T1000 (cell line): Measurements from ENCODE around the gene CTNNA2.
A peak's percentile ranks its signal among the peaks of the same experiment; 100 is the strongest.

Experiments used
- DNase-seq: peaks from one replicate; lab custom pipeline; 2025; ENCODE audit warnings: mixed read lengths; lab: John Stamatoyannopoulos, UW

CTNNA2 gene

GRCh38 chr2:79984476-79984875 is 471.6 kb downstream of the CTNNA2 start:
- no peak for DNase-seq

GRCh38 chr2:79985145-79985544 is 472.3 kb downstream of the CTNNA2 start:
- DNase-seq, result no peak

- DNase-seq, result no peak
Observed at GRCh38 chr2:79985571-79985970, 472.7 kb downstream of the CTNNA2 start.

DNA sequence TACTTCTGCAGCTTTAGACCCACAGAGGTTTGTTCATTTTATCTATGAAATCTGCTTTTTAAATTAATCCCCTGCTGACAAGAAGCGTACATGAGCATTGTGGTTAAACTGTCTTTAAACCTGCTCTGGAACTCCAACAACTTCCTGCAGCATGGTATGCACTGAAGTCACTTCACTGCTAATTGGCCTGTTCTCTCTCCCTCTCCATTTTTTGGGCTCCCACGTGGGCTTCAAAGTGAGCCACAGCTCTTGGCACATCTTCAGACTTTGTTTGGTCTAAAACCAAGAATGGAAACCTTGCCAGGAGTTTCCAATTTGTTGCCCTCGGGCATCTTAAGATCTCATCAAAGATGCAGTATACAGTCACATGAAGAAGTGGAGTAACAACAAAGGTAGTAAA is 480.3 kb downstream of the CTNNA2 start:
- DNase-seq, result peak; percentile 40

DNA sequence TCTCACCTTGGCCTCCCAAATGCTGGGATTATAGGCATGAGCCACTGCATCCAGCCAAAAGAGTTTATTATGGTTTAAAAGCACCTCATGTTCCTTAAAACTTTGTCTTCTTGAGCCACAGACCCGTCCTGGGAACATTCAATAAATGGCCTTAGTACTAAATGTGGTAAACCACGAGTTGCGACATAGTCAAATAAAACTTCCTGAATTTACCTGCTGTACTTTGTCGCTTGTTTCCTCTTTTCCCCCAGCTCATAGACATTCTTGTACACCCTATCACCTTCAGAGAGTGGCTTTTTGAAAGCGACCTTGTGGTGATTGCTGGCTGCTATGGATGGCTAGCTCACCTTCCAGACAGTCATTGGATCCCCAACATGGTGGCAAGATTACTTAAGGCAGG is 481.3 kb downstream of the CTNNA2 start:
- DNase-seq, result no peak

GRCh38 chr2:79994965-79995364 is 482.1 kb downstream of the CTNNA2 start:
- DNase-seq, result no peak

DNA sequence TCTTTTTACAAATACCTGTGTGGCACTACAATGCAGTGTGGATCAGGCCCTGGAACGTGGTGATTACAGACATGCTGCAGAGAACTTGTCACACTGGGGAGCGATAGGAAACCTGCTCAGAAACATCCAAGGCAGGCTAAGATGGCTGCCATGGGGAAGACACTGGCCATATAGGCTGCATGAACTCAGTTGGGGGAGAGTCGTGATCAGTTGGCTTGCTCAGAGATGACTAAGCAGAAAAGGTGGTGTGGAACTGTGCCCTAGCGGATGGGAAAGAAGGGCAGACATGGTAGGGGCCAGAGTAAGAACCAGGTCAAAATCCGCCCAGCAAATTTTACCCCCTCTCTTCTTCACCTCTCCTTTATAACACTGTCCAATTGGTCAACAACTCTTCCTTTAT is 483.9 kb downstream of the CTNNA2 start:
- no peak for DNase-seq

- no peak for DNase-seq
Observed at GRCh38 chr2:80001701-80002101, 488.9 kb downstream of the CTNNA2 start.

GRCh38 chr2:80002112-80002511 is 489.3 kb downstream of the CTNNA2 start:
- no peak for DNase-seq

- no peak for DNase-seq
Observed at GRCh38 chr2:80002568-80003157, 489.8 kb downstream of the CTNNA2 start.

DNA sequence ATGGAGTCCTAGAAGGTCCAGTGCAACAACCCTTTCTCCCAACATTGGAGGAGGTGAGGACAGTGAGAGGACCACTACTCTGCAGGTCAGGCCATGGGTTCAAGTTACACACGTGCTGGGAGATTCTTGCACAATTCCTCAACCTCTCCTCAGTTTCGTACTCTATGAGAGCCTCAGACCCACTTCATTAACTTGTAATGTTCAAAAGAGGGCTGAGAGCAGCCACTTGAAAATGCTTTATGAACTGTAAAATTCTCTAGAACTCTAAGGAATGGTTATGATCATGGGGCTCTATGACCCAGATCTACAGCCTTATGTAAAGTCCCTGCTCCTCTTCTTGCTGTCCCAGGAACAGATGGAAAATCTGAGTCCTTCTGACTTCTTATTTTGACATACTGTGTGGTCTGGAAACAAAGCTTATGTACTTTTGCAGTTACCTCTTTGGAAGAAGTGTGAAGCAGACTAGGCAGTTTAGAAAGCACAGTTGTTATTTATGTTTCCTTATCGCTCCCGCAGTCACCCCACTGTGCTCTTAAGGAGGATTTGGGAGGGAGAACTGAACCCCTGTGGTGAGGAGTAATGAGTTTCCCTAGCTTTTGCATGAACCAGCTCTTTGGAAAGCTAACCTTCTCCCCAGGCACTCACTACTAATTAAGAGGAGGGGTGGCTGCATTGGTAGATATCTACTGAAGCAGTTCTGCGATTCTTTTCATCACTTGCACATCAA is 495.1 kb downstream of the CTNNA2 start:
- DNase-seq, result no peak

GRCh38 chr2:80008596-80008995 is 495.7 kb downstream of the CTNNA2 start:
- DNase-seq, result no peak

DNA sequence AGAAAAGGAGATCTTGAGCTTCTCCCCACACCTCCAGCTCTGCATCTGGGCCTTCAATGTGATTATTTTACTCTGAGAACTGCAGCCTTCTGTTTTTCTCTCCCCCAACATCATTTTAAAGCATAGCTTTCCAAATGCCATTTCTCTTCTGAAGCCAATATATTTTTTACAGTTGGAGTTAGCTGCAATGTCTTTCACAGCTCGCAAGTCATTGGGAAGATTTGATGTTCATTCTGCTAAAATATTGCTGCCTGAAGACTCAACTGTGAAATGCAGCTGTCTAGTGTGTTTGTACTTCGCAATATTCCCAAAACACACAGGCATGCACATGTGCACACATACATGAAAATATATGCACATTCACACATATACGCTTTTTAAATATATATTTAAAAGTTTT is 496.4 kb downstream of the CTNNA2 start:
- no peak for DNase-seq

DNA sequence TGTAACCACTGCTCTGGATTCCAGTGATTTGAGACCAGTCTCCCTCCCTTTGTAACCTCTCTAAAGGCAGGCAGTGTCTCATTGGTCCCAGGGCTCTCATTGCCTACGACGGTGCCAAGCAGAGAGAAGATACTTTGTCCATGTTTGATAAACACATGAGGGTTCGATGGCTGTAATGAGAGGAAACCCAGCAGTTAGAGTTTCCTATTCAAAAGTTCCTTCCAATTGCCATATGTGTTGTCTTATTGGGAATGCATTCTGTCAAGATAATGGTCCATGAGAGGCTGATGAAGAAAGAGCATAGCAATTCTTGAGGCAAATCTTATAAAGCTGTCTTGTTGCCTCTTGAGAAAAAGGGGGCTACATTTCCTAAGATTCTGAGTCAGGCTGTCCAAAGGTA is 499.2 kb downstream of the CTNNA2 start:
- no peak for DNase-seq

DNA sequence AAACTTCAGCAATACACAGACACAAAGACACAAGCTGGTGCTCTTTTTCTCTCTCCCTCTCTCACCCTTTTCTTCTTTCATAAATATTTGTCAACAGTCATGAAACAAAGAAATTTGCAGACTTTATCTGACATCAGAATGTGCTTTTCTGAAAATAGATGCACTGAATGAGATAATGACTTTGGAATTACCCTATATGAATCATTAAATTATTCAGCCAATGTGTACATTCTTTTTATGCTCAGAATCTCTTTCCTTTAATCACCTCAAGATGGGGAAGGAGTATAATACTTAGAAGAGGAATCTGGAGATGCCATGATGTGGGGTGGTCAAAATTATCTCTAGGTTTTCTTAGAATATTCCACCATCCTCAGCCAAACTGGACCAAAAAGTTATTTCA is 501.8 kb downstream of the CTNNA2 start:
- no peak for DNase-seq

DNA sequence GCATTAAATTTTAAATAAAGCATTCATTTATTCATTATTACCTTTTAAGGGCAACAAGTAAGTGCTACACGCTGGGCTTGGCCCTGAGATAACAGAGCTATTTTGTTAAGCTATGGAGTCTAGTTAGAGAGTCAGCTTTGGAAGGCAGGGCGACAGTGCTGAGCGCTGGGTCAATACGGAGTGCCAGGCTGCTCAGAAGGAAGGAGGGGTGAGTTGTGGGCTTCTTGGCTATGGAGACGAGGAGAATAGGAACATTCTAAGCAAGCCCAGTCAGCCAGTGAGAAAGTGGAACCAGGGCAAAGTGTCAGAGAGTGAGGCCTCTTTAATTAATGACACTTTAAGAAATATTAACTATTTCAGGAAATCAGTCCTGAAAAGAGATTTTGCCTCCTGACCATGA is 503.3 kb downstream of the CTNNA2 start:
- DNase-seq, result no peak

GRCh38 chr2:80019571-80020460 is 507.0 kb downstream of the CTNNA2 start:
- no peak for DNase-seq

DNA sequence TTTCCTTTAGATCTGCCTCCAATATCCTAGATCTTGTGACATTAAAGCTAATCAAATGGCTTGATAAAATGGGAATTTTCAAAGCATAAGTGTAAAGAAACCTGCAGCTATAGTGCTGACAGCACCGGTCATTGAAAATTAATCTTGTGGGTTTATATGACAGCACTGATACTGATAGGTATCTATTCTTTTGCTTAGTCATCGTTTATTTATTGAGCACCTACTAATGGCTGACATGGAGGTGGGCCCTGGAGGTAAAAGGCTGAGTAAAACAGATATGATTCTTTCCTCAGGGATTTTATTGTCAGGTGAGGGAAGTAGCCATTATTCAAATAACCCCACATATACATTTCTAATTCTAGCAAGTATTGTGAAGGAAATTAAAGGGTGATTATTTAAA is 509.2 kb downstream of the CTNNA2 start:
- no peak for DNase-seq

GRCh38 chr2:80026040-80026729 is 513.3 kb downstream of the CTNNA2 start:
- DNase-seq, result no peak

DNA sequence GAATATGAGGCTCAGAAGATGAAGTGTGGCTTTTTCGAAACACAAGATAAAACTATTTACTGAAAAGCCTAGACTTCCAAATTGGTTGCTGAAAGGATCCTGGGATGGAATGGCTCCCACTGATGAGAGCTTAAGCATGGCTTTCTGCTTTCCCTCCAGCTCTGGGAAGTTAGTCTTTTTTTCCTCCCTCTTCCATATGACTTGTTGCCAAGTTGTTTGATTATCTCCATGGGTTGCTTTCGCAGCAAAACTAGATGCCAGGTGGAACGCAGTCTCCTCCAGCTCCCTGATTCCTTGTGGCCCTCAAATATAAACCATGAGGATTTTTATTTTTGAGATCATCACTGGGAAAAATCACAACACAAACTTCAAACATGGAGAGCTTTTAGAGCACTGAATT is 515.2 kb downstream of the CTNNA2 start:
- DNase-seq, result no peak

GRCh38 chr2:80028584-80028983 is 515.7 kb downstream of the CTNNA2 start:
- DNase-seq, result no peak

GRCh38 chr2:80030135-80030534 is 517.3 kb downstream of the CTNNA2 start:
- DNase-seq, result no peak
